ENCODE results near the gene ADGRD2.

ADGRD2 gene

DNA sequence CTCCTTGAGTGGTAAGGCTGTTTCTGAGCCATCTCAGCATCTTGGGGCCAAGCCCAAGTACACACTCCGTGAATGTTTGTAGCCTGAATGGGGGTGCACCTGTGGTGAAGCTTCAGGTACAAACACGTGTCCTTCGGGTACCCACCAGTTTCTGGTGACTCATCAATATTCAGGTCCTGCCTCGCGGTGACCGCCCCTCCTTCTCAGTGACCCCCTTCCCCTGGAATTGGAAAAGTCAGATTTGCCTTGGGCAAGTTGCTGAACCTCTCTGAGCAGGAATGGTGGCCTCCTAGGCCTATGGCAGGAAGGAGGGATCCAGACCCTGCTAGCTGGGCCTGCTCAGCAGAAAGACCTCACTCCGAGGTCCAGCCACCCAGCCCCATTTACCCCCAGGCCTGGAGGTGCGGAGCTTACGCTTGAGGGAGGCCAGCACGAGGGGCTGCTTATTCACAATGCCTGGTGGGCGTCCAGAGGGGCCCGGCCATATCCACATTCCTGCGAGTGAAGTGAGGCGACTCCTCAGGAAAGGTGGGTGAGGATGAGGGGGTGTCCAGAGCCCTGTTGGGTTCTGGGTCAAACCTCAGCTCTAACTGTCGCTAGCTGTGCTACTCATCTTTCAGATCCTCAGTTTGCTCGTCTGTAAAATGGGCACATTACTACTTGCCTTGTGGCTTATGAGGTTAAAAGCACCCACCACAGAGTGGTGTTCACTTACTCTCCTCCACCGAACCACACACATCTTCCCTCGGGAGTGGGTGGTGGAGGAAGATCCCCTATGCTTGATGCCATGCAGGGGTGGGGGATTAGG, 7.0 kb downstream of the ADGRD2 start:
- no peak for DNase-seq (ENCODE audit: low read depth, low spot score)

GRCh38 chr9:124457887-124458431, 7.7 kb downstream of the ADGRD2 start:
- DNase-seq (ENCODE audit: low read depth, low spot score), result no peak

- DNase-seq (ENCODE audit: low read depth, low spot score), result no peak
Observed at GRCh38 chr9:124458441-124458840, 8.2 kb downstream of the ADGRD2 start.

DNA sequence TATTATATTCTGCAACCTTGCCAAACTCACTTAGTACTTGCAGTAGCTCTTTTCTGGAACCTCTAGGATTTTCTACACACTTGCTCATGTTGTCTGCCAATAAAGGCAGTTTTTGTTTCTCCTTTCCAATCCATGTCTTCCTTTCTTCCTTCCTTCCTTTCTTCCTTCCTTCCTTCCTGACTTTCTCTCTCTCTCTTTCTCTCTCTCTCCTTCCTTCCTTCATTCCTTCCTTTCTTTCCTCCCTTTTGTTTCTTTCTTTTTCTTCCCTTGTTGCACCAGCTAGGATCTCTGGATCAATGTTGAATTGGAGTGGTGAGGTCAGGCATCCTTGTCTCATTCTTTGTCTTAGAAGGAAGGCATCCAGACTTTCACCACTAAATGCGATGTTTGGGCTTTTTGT, 12.5 kb downstream of the ADGRD2 start:
- no peak for DNase-seq (ENCODE audit: low read depth, low spot score)

DNA sequence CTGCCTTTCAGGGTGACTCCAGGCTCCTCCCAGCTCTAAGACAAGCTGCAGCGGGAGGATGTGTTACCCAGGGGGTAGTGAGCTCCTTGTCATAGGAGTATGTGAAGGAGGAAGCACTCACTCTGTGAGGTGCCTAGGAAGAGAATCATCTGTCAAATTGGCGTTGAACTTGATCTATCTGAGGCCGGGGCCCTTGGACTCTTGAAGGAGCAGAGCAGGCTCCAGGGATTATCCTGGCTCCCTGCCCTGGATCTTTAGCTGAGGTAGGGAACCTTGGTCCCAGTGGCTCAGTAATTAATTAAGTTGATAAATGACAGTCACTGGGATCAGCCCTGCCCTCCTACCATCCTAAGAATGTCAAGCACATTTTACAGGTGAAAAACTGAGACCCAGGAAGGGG, 15.5 kb downstream of the ADGRD2 start:
- DNase-seq (ENCODE audit: low read depth, low spot score), result no peak

DNA sequence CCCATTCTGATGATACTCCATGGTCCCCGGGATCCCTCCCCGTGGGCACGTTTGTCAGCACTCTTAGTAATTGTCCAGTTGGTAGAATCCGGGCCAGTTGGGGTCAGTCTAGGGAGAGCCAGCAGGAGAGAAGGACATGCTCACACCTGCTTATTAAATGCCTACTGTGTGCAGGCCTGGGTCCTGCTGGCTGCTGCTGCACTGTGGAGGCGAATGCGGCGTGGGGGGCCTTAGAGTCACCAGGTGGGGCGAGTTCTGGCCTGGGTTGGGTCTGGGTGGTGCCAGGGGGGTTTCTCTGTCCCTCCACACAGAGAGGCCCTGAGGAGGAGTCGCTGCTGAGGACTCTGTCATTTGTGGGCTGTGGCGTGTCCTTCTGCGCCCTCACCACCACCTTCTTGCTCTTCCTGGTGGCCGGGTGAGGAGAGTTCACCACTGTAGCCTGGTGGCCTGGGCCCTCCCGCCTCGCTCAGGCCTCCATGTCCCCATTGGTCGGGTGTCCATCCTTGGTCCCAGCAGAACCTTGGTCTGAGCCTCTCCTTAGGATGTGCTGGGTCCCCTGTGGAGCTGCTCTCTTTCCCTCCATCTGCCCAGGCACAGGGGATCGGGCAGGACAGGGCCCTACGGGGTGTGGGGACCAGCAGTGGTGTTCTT, 17.3 kb downstream of the ADGRD2 start:
- no peak for DNase-seq (ENCODE audit: low read depth, low spot score)

DNA sequence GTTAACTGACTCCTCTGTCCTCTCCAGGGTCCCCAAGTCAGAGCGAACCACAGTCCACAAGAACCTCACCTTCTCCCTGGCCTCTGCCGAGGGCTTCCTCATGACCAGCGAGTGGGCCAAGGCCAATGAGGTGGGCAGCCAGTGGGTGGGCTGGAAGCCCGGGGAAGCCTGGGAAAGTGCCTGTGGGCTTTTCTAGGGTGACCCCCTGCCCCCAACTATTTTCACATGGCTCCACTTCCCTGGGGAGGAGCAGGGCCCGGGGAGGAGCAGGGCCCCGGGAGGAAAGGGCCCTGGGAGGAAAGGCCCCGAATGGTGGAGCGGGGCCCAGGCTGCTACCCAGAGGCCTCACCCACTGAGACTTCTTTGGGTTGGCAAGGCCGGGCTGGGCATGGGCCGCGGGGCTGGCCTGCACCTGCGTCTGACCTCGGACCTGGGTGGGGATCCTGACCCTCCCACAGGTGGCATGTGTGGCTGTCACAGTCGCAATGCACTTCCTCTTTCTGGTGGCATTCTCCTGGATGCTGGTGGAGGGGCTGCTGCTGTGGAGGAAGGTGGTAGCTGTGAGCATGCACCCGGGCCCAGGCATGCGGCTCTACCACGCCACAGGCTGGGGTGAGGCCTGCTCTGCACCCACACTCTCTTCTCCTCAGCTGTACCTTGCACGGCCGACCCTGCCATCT, 17.9 kb downstream of the ADGRD2 start:
- no peak for DNase-seq (ENCODE audit: low read depth, low spot score)

GRCh38 chr9:124469011-124469832, 19.0 kb downstream of the ADGRD2 start:
- no peak for DNase-seq (ENCODE audit: low read depth, low spot score)

GRCh38 chr9:124470306-124470705, 20.1 kb downstream of the ADGRD2 start:
- DNase-seq (ENCODE audit: low read depth, low spot score), result no peak

DNA sequence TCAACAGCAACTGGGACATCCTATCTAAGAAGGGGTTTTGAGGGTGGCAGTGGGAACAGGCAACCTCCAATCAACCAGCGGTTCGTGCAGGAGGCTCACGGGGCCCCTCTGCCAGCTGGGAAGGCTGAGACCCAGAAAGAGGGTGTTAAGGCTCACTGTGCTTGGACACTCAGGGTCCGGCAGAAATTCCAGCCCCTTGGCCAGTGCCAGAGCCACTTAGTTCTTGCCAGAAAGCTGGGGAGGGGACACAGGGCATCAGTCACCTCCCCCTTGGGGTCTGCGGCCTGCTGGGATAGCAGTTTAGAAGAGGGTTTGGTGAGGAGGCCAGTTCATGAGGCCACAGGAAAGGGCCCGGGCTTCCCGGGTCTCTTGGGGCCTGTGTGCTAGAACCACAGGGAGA, 20.5 kb downstream of the ADGRD2 start:
- DNase-seq (ENCODE audit: low read depth, low spot score), result no peak

- DNase-seq (ENCODE audit: low read depth, low spot score), result no peak
Observed at GRCh38 chr9:124471761-124472160, 21.5 kb downstream of the ADGRD2 start.

DNA sequence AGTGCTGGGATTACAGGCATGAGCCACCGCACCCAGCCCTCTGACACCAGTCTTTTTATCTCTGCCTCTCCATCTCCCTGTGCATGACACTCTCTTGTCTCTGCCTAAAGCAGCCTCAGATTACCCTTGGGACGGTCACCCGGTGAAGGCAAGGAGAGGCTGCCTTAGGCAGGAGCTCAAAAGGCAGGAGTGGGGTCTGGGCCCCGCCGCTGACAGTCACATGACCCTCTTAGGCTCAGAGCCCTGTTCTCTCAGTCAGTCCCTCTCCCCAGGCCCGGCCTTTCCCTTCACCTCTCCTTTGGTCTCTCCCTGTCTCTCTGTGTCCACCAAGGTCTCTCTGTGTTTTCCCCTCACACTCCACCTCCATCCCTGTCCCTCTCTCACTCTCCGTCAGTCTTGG, 22.5 kb downstream of the ADGRD2 start:
- no peak for DNase-seq (ENCODE audit: low read depth, low spot score)

DNA sequence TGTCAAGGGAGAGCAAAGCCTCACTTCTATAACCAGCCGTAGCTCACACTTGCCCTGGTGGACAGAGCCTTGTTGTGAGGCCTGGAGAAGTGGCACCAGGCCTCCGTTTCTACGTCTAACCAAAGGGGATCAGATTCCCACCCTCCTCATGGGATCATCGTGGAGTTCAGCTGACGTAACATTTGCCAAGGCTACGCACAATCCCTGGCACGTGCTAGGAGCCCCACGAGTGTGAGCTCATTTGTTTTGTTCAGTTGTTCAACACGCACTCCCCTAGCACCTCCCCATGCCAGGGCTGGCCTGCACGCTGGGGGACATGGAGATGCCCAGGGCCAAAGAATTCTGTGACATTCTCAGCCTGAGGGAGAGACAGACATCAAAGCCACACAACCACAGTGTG, 23.1 kb downstream of the ADGRD2 start:
- DNase-seq (ENCODE audit: low read depth, low spot score), result no peak

DNA sequence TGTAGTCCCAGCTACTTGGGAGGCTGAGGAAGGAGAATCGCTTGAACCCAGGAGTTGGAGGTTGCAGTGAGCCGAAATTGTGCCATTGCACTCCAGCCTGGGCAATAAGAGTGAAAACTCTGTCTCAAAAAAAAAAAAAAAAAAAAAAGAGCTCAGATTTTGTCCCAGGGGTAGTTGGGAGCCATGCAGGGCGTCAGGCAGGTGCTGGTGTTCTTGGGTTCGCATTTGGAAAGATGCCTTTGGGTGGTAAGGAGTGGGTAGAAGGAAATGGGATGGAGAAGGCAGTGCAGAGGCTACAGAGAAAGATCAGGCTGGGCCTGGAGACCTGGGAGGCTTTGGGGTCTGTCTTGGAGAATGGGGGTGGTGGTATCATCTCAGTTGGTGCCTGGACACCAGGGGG, 23.9 kb downstream of the ADGRD2 start:
- DNase-seq (ENCODE audit: low read depth, low spot score), result no peak

- DNase-seq (ENCODE audit: low read depth, low spot score), result no peak
Observed at GRCh38 chr9:124475158-124475867, 25.1 kb downstream of the ADGRD2 start.

DNA sequence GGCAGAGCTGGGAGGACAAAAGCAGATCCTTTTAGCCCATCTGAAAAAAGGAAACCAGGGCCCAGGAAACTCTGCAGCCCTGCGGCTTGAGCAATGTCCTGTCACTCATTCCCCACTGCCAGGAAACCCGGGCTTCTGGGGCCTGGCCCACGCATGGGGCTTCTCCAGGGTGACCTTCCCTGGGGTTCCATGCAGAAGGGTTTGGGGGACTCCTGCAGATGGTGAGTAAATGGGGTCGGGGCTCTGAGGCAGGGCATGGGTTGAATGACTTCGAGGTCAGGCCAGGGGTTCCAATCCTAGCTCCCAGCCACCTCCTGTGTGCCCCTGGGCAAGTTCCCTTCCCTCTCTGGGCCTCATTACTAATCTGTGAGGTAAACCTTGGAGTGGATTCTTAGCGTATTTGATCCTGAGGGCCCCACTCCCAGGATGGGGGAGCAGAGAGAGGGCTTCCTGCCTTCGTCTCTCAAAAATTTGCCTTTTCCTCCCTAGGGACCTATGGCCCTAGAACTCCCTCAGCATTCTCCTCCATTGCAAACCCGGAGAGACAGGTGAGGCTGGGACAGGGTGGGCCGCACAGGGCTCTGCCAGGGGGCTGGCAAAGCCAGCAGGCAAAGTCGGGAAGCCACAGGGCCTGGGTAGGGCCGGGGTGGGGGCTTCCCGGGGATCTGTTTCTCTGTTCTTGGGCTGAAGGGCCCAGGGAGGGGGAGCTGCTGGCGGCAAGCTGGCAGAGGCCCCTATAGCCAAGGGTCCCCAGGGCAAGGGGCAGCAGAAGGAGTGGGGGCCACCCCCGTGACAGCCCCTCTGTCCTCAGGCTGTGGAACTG, 25.8 kb downstream of the ADGRD2 start:
- DNase-seq (ENCODE audit: low read depth, low spot score), result no peak

DNA sequence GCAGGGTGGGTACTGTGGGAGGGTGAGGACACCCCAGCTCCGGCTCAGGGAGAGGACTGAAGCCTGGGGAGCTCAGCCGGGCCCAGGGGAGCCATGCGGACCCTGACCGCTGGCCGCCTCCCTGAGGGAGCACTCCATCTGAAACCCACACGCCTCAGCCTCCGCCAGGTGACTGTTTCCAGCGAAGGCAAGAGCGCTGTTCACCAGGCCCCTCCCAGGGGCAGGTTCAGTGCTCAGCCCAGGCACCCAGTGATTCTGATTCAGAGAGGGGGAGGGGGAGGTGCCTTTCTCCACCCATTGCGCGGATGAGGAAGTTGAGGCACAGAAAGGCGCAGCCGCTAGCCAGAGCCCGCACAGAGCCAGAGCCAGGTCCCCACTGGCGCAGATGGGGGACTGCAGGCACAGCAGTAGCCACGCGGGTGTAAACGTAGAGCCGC, 27.0 kb downstream of the ADGRD2 start:
- no peak for DNase-seq (ENCODE audit: low read depth, low spot score)

- no peak for DNase-seq (ENCODE audit: low read depth, low spot score)
Observed at GRCh38 chr9:124477648-124478285, 27.5 kb downstream of the ADGRD2 start.

DNA sequence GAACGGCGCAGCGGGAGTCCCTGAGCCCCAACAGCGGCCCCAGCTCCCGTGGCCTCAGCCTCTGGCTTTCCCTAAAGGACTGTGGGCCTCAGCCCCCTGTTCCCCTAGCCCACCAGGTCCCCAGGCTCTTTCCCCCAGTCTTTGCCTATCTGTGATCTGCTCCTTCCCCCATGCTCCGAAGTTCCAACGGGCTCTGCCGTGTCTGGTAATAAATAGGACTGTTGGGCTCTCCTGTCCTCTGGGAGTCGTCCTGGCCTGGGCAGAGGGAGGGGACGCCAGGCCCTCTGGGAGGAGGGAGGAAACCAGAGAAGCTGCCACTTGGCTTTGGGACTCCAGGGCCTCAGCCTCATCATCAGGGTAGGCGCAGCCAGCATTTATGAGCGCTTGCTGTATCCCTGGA, 28.1 kb downstream of the ADGRD2 start:
- no peak for DNase-seq (ENCODE audit: low read depth, low spot score)

GRCh38 chr9:124479371-124479770, 29.1 kb downstream of the ADGRD2 start:
- DNase-seq (ENCODE audit: low read depth, low spot score), result no peak

Measured in smooth muscle cell of the brain vasculature (primary cell).